WTC11 (cell line): Measurements from ENCODE around the gene GRK6. TPM values are rescaled to one million over a fixed set of nuclear protein-coding genes. Genes with fewer than 3 reads are reported as not detected.

Source experiments
- ATAC-seq: fragments of 200-7000 bp; cut with Tn5 transposase; 2 replicates; pipeline ENCODE4 v1.10.0; 2021; ENCODE audit warnings: mild to moderate bottlenecking, moderate library complexity
- CTCF ChIA-PET: fragments of 300-600 bp; sonication (Branson Sonifier 250); formaldehyde crosslinking; loops from one replicate; lab custom pipeline; 2021; ENCODE audit warnings: antibody characterized with exemption; lab: Charles Lee
- POLR2A ChIA-PET: fragments of 350-600 bp; sonication (Branson Sonifier 250); formaldehyde crosslinking; loops from one replicate; lab custom pipeline; 2021; ENCODE audit warnings: antibody characterized with exemption; lab: Charles Lee
- DNase-seq: peaks from one replicate; pipeline ENCODE4 v3.0.0; 2021; ENCODE audit warnings: low spot score
- H3K27ac Mint-ChIP-seq: 2 replicates; pipeline ENCODE4 v1.8.0; 2021; ENCODE audit warnings: mixed read lengths
- H3K27me3 Mint-ChIP-seq: 2 replicates; pipeline ENCODE4 v1.8.0; 2021; ENCODE audit warnings: low read depth, mild to moderate bottlenecking, moderate library complexity, mixed read lengths
- H3K36me3 Mint-ChIP-seq: 2 replicates; pipeline ENCODE4 v1.8.0; 2021; ENCODE audit warnings: mixed read lengths
- H3K4me1 Mint-ChIP-seq: 2 replicates; pipeline ENCODE4 v1.8.0; 2022; ENCODE audit warnings: mixed read lengths
- H3K4me3 Mint-ChIP-seq: 2 replicates; pipeline ENCODE4 v1.8.0; 2021; ENCODE audit warnings: mild to moderate bottlenecking, moderate library complexity, mixed read lengths
- H3K9me3 Mint-ChIP-seq: 2 replicates; pipeline ENCODE4 v1.8.0; 2021; ENCODE audit warnings: mixed read lengths
- ATF1 ChIP-seq: sonication (generic); formaldehyde crosslinking; IDR thresholded peaks from 2 replicates; pipeline ENCODE4 v1.8.1; 2023; ENCODE audit warnings: mild to moderate bottlenecking, moderate library complexity, missing genetic modification reagents
- ERG ChIP-seq: fragments of 250-450 bp; sonication (Bioruptor Pico); IDR thresholded peaks from 2 replicates; pipeline ENCODE4 v1.8.0; 2021; ENCODE audit warnings: mild to moderate bottlenecking
- ETV6 ChIP-seq: sonication (generic); formaldehyde crosslinking; IDR thresholded peaks from 2 replicates; pipeline ENCODE4 v1.8.1; 2022; ENCODE audit warnings: mild to moderate bottlenecking, missing genetic modification reagents
- FOXJ3 ChIP-seq: sonication (generic); formaldehyde crosslinking; IDR thresholded peaks from 2 replicates; pipeline ENCODE4 v1.9.0; 2021; ENCODE audit warnings: missing genetic modification reagents, mild to moderate bottlenecking, borderline replicate concordance
- FOXK1 ChIP-seq: sonication (generic); formaldehyde crosslinking; IDR thresholded peaks from 2 replicates; pipeline ENCODE4 v1.8.0; 2022; ENCODE audit warnings: mild to moderate bottlenecking, moderate library complexity, missing genetic modification reagents
- GRHL2 ChIP-seq: fragments of 250-450 bp; sonication (Bioruptor Pico); IDR thresholded peaks from 2 replicates; pipeline ENCODE4 v1.8.0; 2022; ENCODE audit warnings: mild to moderate bottlenecking, moderate library complexity; ENCODE audit not compliant: insufficient replicate concordance, severe bottlenecking
- HMGA2 ChIP-seq: fragments of 250-450 bp; sonication (Bioruptor Pico); IDR thresholded peaks from 2 replicates; pipeline ENCODE4 v1.4.0; 2021; ENCODE audit warnings: mild to moderate bottlenecking, moderate library complexity
- NFE2L1 ChIP-seq: sonication (generic); formaldehyde crosslinking; IDR thresholded peaks from 2 replicates; pipeline ENCODE4 v1.8.1; 2023; ENCODE audit warnings: missing genetic modification reagents
- NR2C2 ChIP-seq: sonication (generic); formaldehyde crosslinking; IDR thresholded peaks from 2 replicates; pipeline ENCODE4 v1.8.0; 2022; ENCODE audit warnings: mild to moderate bottlenecking, missing genetic modification reagents
- OVOL2 ChIP-seq: fragments of 250-450 bp; sonication (Bioruptor Pico); IDR thresholded peaks from 2 replicates; pipeline ENCODE4 v1.9.0; 2021; ENCODE audit warnings: mild to moderate bottlenecking, borderline replicate concordance
- PREB ChIP-seq: sonication (generic); formaldehyde crosslinking; IDR thresholded peaks from 2 replicates; pipeline ENCODE4 v1.8.1; 2022; ENCODE audit warnings: mild to moderate bottlenecking, missing genetic modification reagents, moderate library complexity, borderline replicate concordance
- RELA ChIP-seq: sonication (generic); formaldehyde crosslinking; IDR thresholded peaks from 2 replicates; pipeline ENCODE4 v1.8.1; 2022; ENCODE audit warnings: missing genetic modification reagents, mild to moderate bottlenecking, borderline replicate concordance
- TP53 ChIP-seq: sonication (generic); formaldehyde crosslinking; IDR thresholded peaks from 2 replicates; pipeline ENCODE4 v1.8.1; 2023; ENCODE audit warnings: mild to moderate bottlenecking, missing genetic modification reagents
- USF1 ChIP-seq: sonication (generic); formaldehyde crosslinking; IDR thresholded peaks from 2 replicates; pipeline ENCODE4 v1.8.0; 2022; ENCODE audit warnings: mild to moderate bottlenecking, missing genetic modification reagents
- ZBTB43 ChIP-seq: sonication (generic); formaldehyde crosslinking; IDR thresholded peaks from 2 replicates; pipeline ENCODE4 v1.8.1; 2023; ENCODE audit warnings: mild to moderate bottlenecking, missing genetic modification reagents
- ZNF219 ChIP-seq: sonication (generic); formaldehyde crosslinking; IDR thresholded peaks from 2 replicates; pipeline ENCODE4 v1.8.0; 2023; ENCODE audit warnings: missing genetic modification reagents, mild to moderate bottlenecking, borderline replicate concordance
- ZNF317 ChIP-seq: sonication (generic); formaldehyde crosslinking; IDR thresholded peaks from 2 replicates; pipeline ENCODE4 v1.8.1; 2023; ENCODE audit warnings: low read depth, mild to moderate bottlenecking, moderate library complexity, missing genetic modification reagents, borderline replicate concordance
- ZNF396 ChIP-seq: fragments of 250-450 bp; sonication (Bioruptor Pico); IDR thresholded peaks from 2 replicates; pipeline ENCODE4 v1.8.0; 2021; ENCODE audit warnings: mild to moderate bottlenecking, moderate library complexity, borderline replicate concordance
- ZNF423 ChIP-seq: fragments of 250-450 bp; sonication (Bioruptor Pico); IDR thresholded peaks from 2 replicates; pipeline ENCODE4 v2.1.2; 2022; ENCODE audit warnings: mild to moderate bottlenecking, moderate library complexity
- total RNA-seq: library from RNA; stranded (reverse); gene quantifications from 3 replicates; pipeline ENCODE4 v1.2.3, GENCODE V29; 2021

The GRK6 gene
- total RNA-seq, 1 experiment from 2014 or later, result 69.2 TPM

- TF ChIP-seq ZNF219 (CRISPR knock-in tag) (no peak), ZBTB43 (CRISPR knock-in tag) (no peak), TP53 (CRISPR knock-in tag) (no peak), ZNF396 (CRISPR knock-in tag) (no peak), ZNF317 (no peak)
Measured at GRCh38 chr5:177459357-177459756, 32.9 kb downstream of the GRK6 start (continued).

GRCh38 chr5:177459819-177460628, 33.5 kb downstream of the GRK6 start:
- H3K4me3 Mint-ChIP-seq, result no peak overlapping the region
- no peak overlapping the region for H3K27ac Mint-ChIP-seq
- ChIA-PET POLR2A (interaction anchor here (1.1 kb wide), 2 partner anchors 9 to 12 kb away, joined by 4 read pairs; no protein-coding TSS in a partner anchor), CTCF (interaction anchor here (1.0 to 1.4 kb wide), 2 partner anchors 29 to 35 kb away, joined by 3 to 5 read pairs; no protein-coding TSS in a partner anchor)
- peaks cover under 1% of the 10 kb centered on the region for H3K9me3 Mint-ChIP-seq
- H3K27me3 Mint-ChIP-seq, result no peaks in the 10 kb centered on the region
- H3K4me1 Mint-ChIP-seq, result peaks cover 12% of the 10 kb centered on the region
- peaks cover 43% of the 10 kb centered on the region for H3K36me3 Mint-ChIP-seq
- TF ChIP-seq FOXK1 (no peak), RELA (0 out of 2 replicates have a peak, but pooled peaks have one; percentile 46)
- DNase-seq (no peak), ATAC-seq (no peak)

GRCh38 chr5:177462021-177462670, 35.7 kb downstream of the GRK6 start:
- ChIA-PET POLR2A (no interaction called here), CTCF (no interaction called here)
- Mint-ChIP-seq H3K27ac (no peak overlapping the region), H3K4me3 (no peak overlapping the region), H3K27me3 (no peaks in the 10 kb centered on the region), H3K4me1 (peaks cover 4% of the 10 kb centered on the region), H3K36me3 (peaks cover 62% of the 10 kb centered on the region), H3K9me3 (peaks cover 10% of the 10 kb centered on the region)
- DNase-seq, result no peak
- TF ChIP-seq ERG (CRISPR knock-in tag) (no peak), USF1 (CRISPR knock-in tag) (no peak), ETV6 (CRISPR knock-in tag) (no peak), NR2C2 (CRISPR knock-in tag) (no peak), TP53 (CRISPR knock-in tag) (no peak), NFE2L1 (no peak), ATF1 (no peak), FOXJ3 (CRISPR knock-in tag) (no peak), GRHL2 (CRISPR knock-in tag) (no peak), HMGA2 (no peak), ZNF423 (CRISPR knock-in tag) (no peak), PREB (no peak), OVOL2 (no peak), ZNF317 (no peak)
- no peak for ATAC-seq
